Activated T-cell treated with anti-CD3 and anti-CD28 coated beads, Interleukin-2, amount 50 U/mL, for 24 hours (primary cell): Measurements from ENCODE around the gene PRKACB.
"Not testable (repeated sequence)": the region's sequence is repeated elsewhere in the genome, so short reads cannot be mapped to it uniquely, and the experiment has no call there.

ENCODE experiments used
- DNase-seq: peaks from one replicate; pipeline ENCODE4 v3.0.0-alpha.2; 2020
- H3K27ac Mint-ChIP-seq: 2 replicates; pipeline ENCODE4 v1.8.0; 2020; ENCODE audit warnings: mild to moderate bottlenecking, mixed read lengths
- H3K27me3 Mint-ChIP-seq: 2 replicates; pipeline ENCODE4 v1.8.0; 2020; ENCODE audit warnings: mixed read lengths
- H3K36me3 Mint-ChIP-seq: 2 replicates; pipeline ENCODE4 v1.8.0; 2020; ENCODE audit warnings: low read depth, mixed read lengths
- H3K4me1 Mint-ChIP-seq: 2 replicates; pipeline ENCODE4 v1.8.0; 2020; ENCODE audit warnings: low read depth, mixed read lengths
- H3K4me3 Mint-ChIP-seq: 2 replicates; pipeline ENCODE4 v1.8.0; 2020; ENCODE audit warnings: mild to moderate bottlenecking, moderate library complexity, mixed read lengths
- H3K9me3 Mint-ChIP-seq: 2 replicates; pipeline ENCODE4 v1.8.0; 2020; ENCODE audit warnings: mixed read lengths

Gene PRKACB

GRCh38 chr1:84283381-84283780, 139.3 kb downstream of the PRKACB start:
- Mint-ChIP-seq H3K9me3 (peaks cover 14% of the 10 kb centered on the region), H3K36me3 (peaks cover 3% of the 10 kb centered on the region), H3K4me1 (no peaks in the 10 kb centered on the region)

GRCh38 chr1:84286071-84286470, 142.0 kb downstream of the PRKACB start:
- H3K27ac Mint-ChIP-seq: no peak overlapping the region
- peaks cover 14% of the 10 kb centered on the region for H3K9me3 Mint-ChIP-seq
- no peak overlapping the region for H3K4me3 Mint-ChIP-seq
- H3K27me3 Mint-ChIP-seq: peaks cover 14% of the 10 kb centered on the region
- H3K36me3 Mint-ChIP-seq: peaks cover 3% of the 10 kb centered on the region
- H3K4me1 Mint-ChIP-seq: no peaks in the 10 kb centered on the region
- no peak for DNase-seq

More at GRCh38 chr1:84283381-84283780, 139.3 kb downstream of the PRKACB start:
- DNase-seq: no peak
- Mint-ChIP-seq H3K4me3 (no peak overlapping the region), H3K27me3 (peaks cover 14% of the 10 kb centered on the region), H3K27ac (no peak overlapping the region)

GRCh38 chr1:84287389-84287788, 143.3 kb downstream of the PRKACB start:
- DNase-seq: not testable (repeated sequence)

More at GRCh38 chr1:84287389-84287788, 143.3 kb downstream of the PRKACB start:
- peaks cover 19% of the 10 kb centered on the region for H3K27me3 Mint-ChIP-seq
- not testable (repeated sequence) for H3K4me3 Mint-ChIP-seq, H3K4me1 Mint-ChIP-seq, H3K27ac Mint-ChIP-seq, H3K36me3 Mint-ChIP-seq
- peaks cover 14% of the 10 kb centered on the region for H3K9me3 Mint-ChIP-seq
